Right cardiac atrium (tissue), 5 donors: ENCODE data around the gene CAMK4. TPM values are rescaled to one million over a fixed set of nuclear protein-coding genes. Genes with fewer than 3 reads are reported as not detected.
"Not testable (repeated sequence)": the region's sequence is repeated elsewhere in the genome, so short reads cannot be mapped to it uniquely, and the experiment has no call there.

Experiments used
- ATAC-seq, 2 donors: fragments of 200-7000 bp; cut with Tn5 transposase; one replicate each; pipeline versions ENCODE4 v1.8.0 to v1.9.1; 2020; ENCODE audit warnings: moderate library complexity in 2 of 2, mild to moderate bottlenecking in 1 of 2
- DNase-seq, 3 donors: peaks; one replicate each; pipeline ENCODE4 v3.0.0-alpha.2; 2020
- H3K27ac ChIP-seq: one replicate; pipeline ENCODE4 v1.5.1; 2013; ENCODE audit warnings: mild to moderate bottlenecking, low read length, control low read depth, moderate library complexity
- H3K27me3 ChIP-seq: one replicate; pipeline ENCODE4 v1.6.1; 2013; ENCODE audit not compliant: control insufficient read depth, insufficient read depth
- H3K4me1 ChIP-seq: one replicate; pipeline ENCODE4 v1.6.1; 2013; ENCODE audit warnings: low read length; ENCODE audit not compliant: control insufficient read depth, insufficient read depth
- H3K4me3 ChIP-seq: one replicate; pipeline ENCODE4 v1.5.1; 2013; ENCODE audit warnings: low read length, control low read depth
- H3K9me3 ChIP-seq: one replicate; pipeline ENCODE4 v1.6.1; 2013; ENCODE audit warnings: low read length; ENCODE audit not compliant: control insufficient read depth
- WGBS: extraction: QIAGEN DNeasy Blood & Tissue Kit; methylation state at CpG from one replicate; pipeline ENCODE4 v1.1.7; 2013; 5-methylcytosine and 5-hydroxymethylcytosine counted together
- intact Hi-C, 4 donors: fragments of 100-400 bp; cut with DNase I; formaldehyde crosslinking; loops; one replicate each; pipeline versions ENCODE4 v1.11.0 to v1.14.0; 2022 to 2023
- polyA plus RNA-seq: library from polyadenylated mRNA; stranded (reverse); fragments of 200-250 nt; gene quantifications from one replicate; pipeline ENCODE4 v1.2.3, GENCODE V29; 2013
- total RNA-seq, 4 donors: library from RNA; stranded (reverse); fragmentation: NEBNext Ultra II Directional; extraction: Animal tissue kit (Norgen Biotek cat#: 25700); gene quantifications; one replicate each; pipeline ENCODE4 v1.2.1, GENCODE V29; 2021
- donor health status: healthy with polysubstance abuse.
- donor health status: DM: no; HTN: yes; CAD: no.
- donor health status: DM: no; HTN: no; CAD: no.
- donor health status: DM: no; HTN: yes; CAD: no; lungs with severe emphysema.
- donor health status: DM: yes; HTN: yes; CAD: no.

The CAMK4 gene
- total and polyA plus RNA-seq, 5 donors, result 0.25 to 0.66 (median 0.60) TPM; not detected in 1

GRCh38 chr5:111242606-111243005, 18.4 kb downstream of the CAMK4 start:
- no peaks in the 10 kb centered on the region for H3K27me3 ChIP-seq
- ATAC-seq (no peak), DNase-seq (peak in 1 of 3 donors; percentile 21)
- intact Hi-C loops, result no loop called here
- H3K4me3 ChIP-seq, result no peak overlapping the region
- H3K9me3 ChIP-seq, result no peaks in the 10 kb centered on the region
- no peaks in the 10 kb centered on the region for H3K4me1 ChIP-seq
- no peak overlapping the region for H3K27ac ChIP-seq
- WGBS, result 84% methylated on average over 10 of the region's 10 CpGs

GRCh38 chr5:111243318-111243717, 19.1 kb downstream of the CAMK4 start:
- Histone ChIP-seq H3K9me3 (no peaks in the 10 kb centered on the region), H3K27me3 (no peaks in the 10 kb centered on the region), H3K27ac (no peak overlapping the region), H3K4me1 (no peaks in the 10 kb centered on the region), H3K4me3 (no peak overlapping the region)
- ATAC-seq (no peak), DNase-seq (no peak)
- 83% methylated on average over 1 of the region's 1 CpG for WGBS
- intact Hi-C loops, result no loop called here

- no peak for DNase-seq
- no peak overlapping the region for H3K27ac ChIP-seq
- H3K9me3 ChIP-seq, result no peaks in the 10 kb centered on the region
- H3K4me3 ChIP-seq, result no peak overlapping the region
- WGBS, result 89% methylated on average over 2 of the region's 2 CpGs
- H3K4me1 ChIP-seq, result no peaks in the 10 kb centered on the region
- intact Hi-C loops, result no loop called here
- no peak for ATAC-seq
- no peaks in the 10 kb centered on the region for H3K27me3 ChIP-seq
These were observed 21.5 kb downstream of the CAMK4 start for GRCh38 chr5:111245654-111246053.

- DNase-seq, result no peak
- H3K4me1 ChIP-seq, result no peaks in the 10 kb centered on the region
- no peaks in the 10 kb centered on the region for H3K9me3 ChIP-seq
- intact Hi-C loops, result no loop called here
- H3K27me3 ChIP-seq, result no peaks in the 10 kb centered on the region
- no peak for ATAC-seq
- no peak overlapping the region for H3K4me3 ChIP-seq
- no peak overlapping the region for H3K27ac ChIP-seq
- 87% methylated on average over 1 of the region's 1 CpG for WGBS
These were observed 22.3 kb downstream of the CAMK4 start for GRCh38 chr5:111246459-111246858.

GRCh38 chr5:111248571-111248970, 24.4 kb downstream of the CAMK4 start:
- no peak overlapping the region for H3K4me3 ChIP-seq
- no peaks in the 10 kb centered on the region for H3K9me3 ChIP-seq
- no peak for ATAC-seq
- 74% methylated on average over 3 of the region's 3 CpGs for WGBS
- no peaks in the 10 kb centered on the region for H3K27me3 ChIP-seq
- no peak overlapping the region for H3K27ac ChIP-seq
- DNase-seq, result no peak
- intact Hi-C loops, result no loop called here
- H3K4me1 ChIP-seq, result no peaks in the 10 kb centered on the region

GRCh38 chr5:111251921-111252320, 27.7 kb downstream of the CAMK4 start:
- ATAC-seq, result no peak
- DNase-seq, result no peak
- 68% methylated on average over 6 of the region's 6 CpGs for WGBS

GRCh38 chr5:111252799-111253545, 28.8 kb downstream of the CAMK4 start:
- intact Hi-C loops, result no loop called here
- DNase-seq (no peak), ATAC-seq (no peak)
- Histone ChIP-seq H3K27ac (no peak overlapping the region), H3K4me3 (no peak overlapping the region), H3K9me3 (no peaks in the 10 kb centered on the region), H3K27me3 (peaks cover 2% of the 10 kb centered on the region), H3K4me1 (no peaks in the 10 kb centered on the region)
- WGBS, result 88% methylated on average over 5 of the region's 5 CpGs

More at GRCh38 chr5:111251921-111252320, 27.7 kb downstream of the CAMK4 start:
- Histone ChIP-seq H3K9me3 (no peaks in the 10 kb centered on the region), H3K4me1 (no peaks in the 10 kb centered on the region), H3K27me3 (peaks cover 2% of the 10 kb centered on the region), H3K4me3 (no peak overlapping the region), H3K27ac (no peak overlapping the region)
- intact Hi-C loops, result no loop called here

- H3K27me3 ChIP-seq, result peaks cover 2% of the 10 kb centered on the region
- 83% methylated on average over 3 of the region's 3 CpGs for whole genome bisulfite sequencing
- intact Hi-C loops, result no loop called here
- H3K4me3 ChIP-seq, result no peak overlapping the region
- DNase-seq (no peak), ATAC-seq (no peak)
- H3K9me3 ChIP-seq, result no peaks in the 10 kb centered on the region
- H3K4me1 ChIP-seq, result no peaks in the 10 kb centered on the region
- H3K27ac ChIP-seq, result no peak overlapping the region
These were observed 30.4 kb downstream of the CAMK4 start for GRCh38 chr5:111254613-111255012.

- ATAC-seq (no peak), DNase-seq (no peak)
- H3K4me1 ChIP-seq, result no peaks in the 10 kb centered on the region
- intact Hi-C loops, result no loop called here
- H3K4me3 ChIP-seq, result no peak overlapping the region
- H3K27me3 ChIP-seq, result peaks cover 2% of the 10 kb centered on the region
- WGBS, result 52% methylated on average over 1 of the region's 1 CpG
- H3K27ac ChIP-seq, result no peak overlapping the region
- no peaks in the 10 kb centered on the region for H3K9me3 ChIP-seq
These were observed 31.0 kb downstream of the CAMK4 start for GRCh38 chr5:111255169-111255568.

GRCh38 chr5:111256128-111256527, 31.9 kb downstream of the CAMK4 start:
- intact Hi-C loops, result no loop called here
- 76% methylated on average over 1 of the region's 1 CpG for WGBS

GRCh38 chr5:111257610-111258009, 33.4 kb downstream of the CAMK4 start:
- ATAC-seq, H3K4me3 ChIP-seq, DNase-seq, H3K4me1 ChIP-seq, H3K9me3 ChIP-seq, H3K27me3 ChIP-seq, H3K27ac ChIP-seq, intact Hi-C loops: not testable (repeated sequence)
- WGBS, result 83% methylated on average over 4 of the region's 4 CpGs

More at GRCh38 chr5:111256128-111256527, 31.9 kb downstream of the CAMK4 start:
- H3K4me3 ChIP-seq, result no peak overlapping the region
- no peak overlapping the region for H3K27ac ChIP-seq
- no peak for ATAC-seq
- no peaks in the 10 kb centered on the region for H3K4me1 ChIP-seq
- H3K9me3 ChIP-seq, result no peaks in the 10 kb centered on the region
- DNase-seq, result no peak
- peaks cover 2% of the 10 kb centered on the region for H3K27me3 ChIP-seq

- WGBS, result 77% methylated on average over 3 of the region's 3 CpGs
- no peak for ATAC-seq
- intact Hi-C loops, result no loop called here
These were observed 35.5 kb downstream of the CAMK4 start for GRCh38 chr5:111259636-111260035.

More at GRCh38 chr5:111259636-111260035, 35.5 kb downstream of the CAMK4 start:
- Histone ChIP-seq H3K9me3 (no peaks in the 10 kb centered on the region), H3K27ac (no peak overlapping the region), H3K4me3 (no peak overlapping the region), H3K4me1 (no peaks in the 10 kb centered on the region), H3K27me3 (peaks cover 2% of the 10 kb centered on the region)
- no peak for DNase-seq
